Renal cortical epithelial cell (primary cell): ENCODE results near the gene FBXO40. TPM values are rescaled to one million over a fixed set of nuclear protein-coding genes. Genes with fewer than 3 reads are reported as not detected.

ENCODE experiments used
- DNase-seq: peaks from one replicate; pipeline ENCODE4 v3.0.0-alpha.2; 2011; ENCODE audit warnings: low read depth
- total RNA-seq: library from RNA; depleted of rRNA; stranded (reverse); fragments of >200 nt; gene quantifications from 2 replicates; pipeline ENCODE4 v1.2.3, GENCODE V29; 2014

The FBXO40 gene
- total RNA-seq, 1 donor from 2014 or later = not detected

GRCh38 chr3:121663171-121663847 lies 70.1 kb downstream of the FBXO40 start:
- no peak for DNase-seq

- no peak for DNase-seq
These were observed 72.3 kb downstream of the FBXO40 start for GRCh38 chr3:121665488-121665887.

GRCh38 chr3:121667333-121667732 lies 74.2 kb downstream of the FBXO40 start:
- DNase-seq = no peak

GRCh38 chr3:121670676-121671075 lies 77.5 kb downstream of the FBXO40 start:
- no peak for DNase-seq

- no peak for DNase-seq
These were observed 84.0 kb downstream of the FBXO40 start for GRCh38 chr3:121677141-121677540.

Other genes with a start within 250 kb of the FBXO40 start
- gene POLQ, start 47.4 kb upstream of the FBXO40 start, total RNA-seq = 0.45 and 3.8 TPM in 2 replicates
- gene ARGFX, start 25.4 kb upstream of the FBXO40 start, total RNA-seq = not detected in 2 replicates
- 0.17 and 0.20 TPM in 2 replicates for gene HCLS1, start 67.5 kb downstream of the FBXO40 start, total RNA-seq
- 34.9 and 111 TPM in 2 replicates for gene GOLGB1, start 156.4 kb downstream of the FBXO40 start, total RNA-seq
- gene IQCB1, start 241.7 kb downstream of the FBXO40 start, total RNA-seq = 13.5 and 17.7 TPM in 2 replicates
- 3.0 and 4.0 TPM in 2 replicates for gene EAF2, start 241.8 kb downstream of the FBXO40 start, total RNA-seq